HUES6 (cell line): ENCODE data around the gene SESN1.

Experiments
- H3K27ac ChIP-seq: 2 replicates; pipeline ENCODE4 v1.7.0; 2013; ENCODE audit warnings: low read depth, mild to moderate bottlenecking, low read length, inconsistent platforms
- H3K27me3 ChIP-seq: 2 replicates; pipeline ENCODE4 v1.6.1; 2013; ENCODE audit warnings: low read length; ENCODE audit not compliant: control insufficient read depth, insufficient read depth
- H3K36me3 ChIP-seq: 2 replicates; pipeline ENCODE4 v1.6.1; 2013; ENCODE audit warnings: low read length; ENCODE audit not compliant: control insufficient read depth, insufficient read depth
- H3K4me1 ChIP-seq: 2 replicates; pipeline ENCODE4 v1.6.1; 2013; ENCODE audit warnings: low read length; ENCODE audit not compliant: control insufficient read depth, insufficient read depth
- H3K4me3 ChIP-seq: 2 replicates; pipeline ENCODE4 v1.5.1; 2013; ENCODE audit warnings: low read depth, low read length
- H3K9ac ChIP-seq: one replicate; pipeline ENCODE4 v1.6.1; 2013; ENCODE audit warnings: mild to moderate bottlenecking, low read length
- H3K9me3 ChIP-seq: 2 replicates; pipeline ENCODE4 v1.6.1; 2013; ENCODE audit warnings: low read depth, low read length; ENCODE audit not compliant: control insufficient read depth, insufficient read depth

The SESN1 gene

GRCh38 chr6:109059571-109060021, 35.0 kb downstream of the SESN1 start:
- Histone ChIP-seq H3K9ac (no peak overlapping the region), H3K27ac (no peak overlapping the region), H3K9me3 (no peaks in the 10 kb centered on the region), H3K4me3 (no peak overlapping the region), H3K4me1 (peaks cover 6% of the 10 kb centered on the region; the same call in 1 of the 2 replicates), H3K27me3 (no peaks in the 10 kb centered on the region), H3K36me3 (no peaks in the 10 kb centered on the region)

GRCh38 chr6:109059153-109059552, 35.5 kb downstream of the SESN1 start:
- no peak overlapping the region for H3K9ac ChIP-seq
- H3K27me3 ChIP-seq: no peaks in the 10 kb centered on the region
- no peak overlapping the region for H3K27ac ChIP-seq
- no peaks in the 10 kb centered on the region for H3K9me3 ChIP-seq
- no peaks in the 10 kb centered on the region for H3K36me3 ChIP-seq
- H3K4me1 ChIP-seq: peaks cover 6% of the 10 kb centered on the region; the same call in 1 of the 2 replicates
- no peak overlapping the region for H3K4me3 ChIP-seq

DNA sequence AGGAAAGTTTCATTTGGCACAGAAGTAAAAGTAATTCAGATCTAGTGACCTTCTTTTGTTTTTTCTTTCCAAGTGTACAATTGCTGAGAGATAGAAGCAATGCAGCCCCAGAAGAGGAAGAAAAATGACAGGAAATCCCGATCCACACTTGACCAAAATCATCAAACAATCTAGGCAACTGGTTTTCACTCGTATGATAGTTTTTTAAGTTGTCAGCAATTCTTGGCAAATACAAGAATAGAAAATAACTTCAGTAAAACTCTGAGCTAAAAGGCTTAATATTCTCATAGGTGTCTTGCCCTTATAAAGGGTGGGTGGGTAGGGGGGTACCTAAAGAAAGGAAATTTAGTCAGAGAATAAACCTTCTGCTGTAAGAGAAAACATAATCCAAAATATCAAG, 36.0 kb downstream of the SESN1 start:
- Histone ChIP-seq H3K27ac (no peak overlapping the region), H3K4me3 (no peak overlapping the region), H3K36me3 (no peaks in the 10 kb centered on the region), H3K27me3 (no peaks in the 10 kb centered on the region), H3K4me1 (peaks cover 7% of the 10 kb centered on the region), H3K9ac (no peak overlapping the region), H3K9me3 (no peaks in the 10 kb centered on the region)

DNA sequence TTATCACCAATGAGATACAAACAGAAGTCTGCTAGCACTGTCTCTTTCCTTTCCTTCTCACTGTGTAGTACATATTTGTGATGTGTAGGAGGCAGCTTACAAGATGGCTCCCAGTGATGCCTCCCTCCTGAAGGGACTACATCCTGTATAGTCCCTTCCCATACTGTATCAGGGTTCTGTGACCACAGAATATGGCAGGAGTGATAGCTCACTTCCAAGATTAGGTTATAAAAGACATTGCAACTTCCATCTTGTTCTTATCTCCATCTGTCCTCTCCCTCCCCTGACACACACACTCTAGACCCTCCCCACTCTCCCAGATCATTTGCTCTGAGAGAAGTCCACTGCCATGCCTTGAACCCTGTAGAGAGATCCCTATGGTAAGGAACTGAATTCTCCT, 38.0 kb downstream of the SESN1 start:
- no peaks in the 10 kb centered on the region for H3K9me3 ChIP-seq
- no peak overlapping the region for H3K9ac ChIP-seq
- no peak overlapping the region for H3K4me3 ChIP-seq
- peaks cover 15% of the 10 kb centered on the region for H3K4me1 ChIP-seq
- no peaks in the 10 kb centered on the region for H3K36me3 ChIP-seq
- no peak overlapping the region for H3K27ac ChIP-seq
- H3K27me3 ChIP-seq: no peaks in the 10 kb centered on the region

DNA sequence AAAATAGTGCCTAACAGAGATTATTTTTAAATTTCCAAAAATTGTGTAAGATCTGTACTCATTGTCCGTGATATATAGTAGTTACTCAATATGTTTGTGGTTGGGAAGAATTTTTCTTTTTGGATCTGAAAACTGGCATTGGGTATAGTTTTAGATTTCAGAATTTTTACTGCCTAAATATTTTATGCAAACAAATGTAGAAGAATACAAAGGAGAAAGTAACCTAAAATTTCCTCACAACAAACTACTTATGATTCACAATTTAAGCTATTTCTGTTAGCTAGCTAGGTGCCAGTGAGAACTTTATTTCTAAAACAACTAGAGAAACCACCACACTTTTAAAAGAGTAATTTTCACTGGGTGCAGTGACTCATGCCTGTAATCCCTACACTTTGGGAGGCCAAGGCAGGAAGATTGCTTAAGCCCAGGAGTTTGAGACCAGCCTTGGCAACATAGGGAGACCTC, 38.8 kb downstream of the SESN1 start:
- Histone ChIP-seq H3K36me3 (no peaks in the 10 kb centered on the region), H3K27me3 (no peaks in the 10 kb centered on the region), H3K4me3 (no peak overlapping the region), H3K27ac (no peak overlapping the region), H3K9ac (no peak overlapping the region), H3K4me1 (peaks cover 15% of the 10 kb centered on the region), H3K9me3 (no peaks in the 10 kb centered on the region)

DNA sequence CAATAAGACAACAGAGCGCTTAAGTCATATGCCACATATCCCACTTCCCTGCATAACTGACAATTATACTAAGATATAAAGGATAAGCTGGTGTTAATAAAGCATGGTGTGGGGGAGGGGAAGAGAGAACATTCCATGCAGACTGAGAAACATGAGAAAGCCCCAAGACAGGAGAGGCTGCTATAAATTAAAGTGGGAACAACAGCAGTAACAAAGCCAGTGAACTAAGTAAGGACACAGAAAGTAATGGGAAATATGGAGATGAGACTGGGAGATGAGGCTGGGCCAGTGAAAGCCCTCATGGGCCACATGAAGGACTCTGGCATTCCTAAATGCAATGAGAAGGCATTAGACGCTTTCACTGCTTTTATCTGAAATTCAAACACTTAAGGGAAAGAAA, 41.3 kb downstream of the SESN1 start:
- no peak overlapping the region for H3K4me3 ChIP-seq
- peaks cover 8% of the 10 kb centered on the region for H3K4me1 ChIP-seq
- H3K9me3 ChIP-seq: peaks cover 5% of the 10 kb centered on the region; the same call in 1 of the 2 replicates
- H3K36me3 ChIP-seq: no peaks in the 10 kb centered on the region
- H3K27me3 ChIP-seq: no peaks in the 10 kb centered on the region
- no peak overlapping the region for H3K27ac ChIP-seq
- H3K9ac ChIP-seq: no peak overlapping the region

- H3K36me3 ChIP-seq: no peaks in the 10 kb centered on the region
- peaks cover 5% of the 10 kb centered on the region; the same call in 1 of the 2 replicates for H3K9me3 ChIP-seq
- H3K9ac ChIP-seq: no peak overlapping the region
- H3K4me1 ChIP-seq: peaks cover 8% of the 10 kb centered on the region
- H3K4me3 ChIP-seq: no peak overlapping the region
- H3K27ac ChIP-seq: no peak overlapping the region
- no peaks in the 10 kb centered on the region for H3K27me3 ChIP-seq
Measured at GRCh38 chr6:109052852-109053251, 41.8 kb downstream of the SESN1 start.

- Histone ChIP-seq H3K36me3 (no peaks in the 10 kb centered on the region), H3K9me3 (peaks cover 5% of the 10 kb centered on the region; the same call in 1 of the 2 replicates), H3K27ac (no peak overlapping the region), H3K27me3 (no peaks in the 10 kb centered on the region), H3K4me1 (peaks cover 8% of the 10 kb centered on the region), H3K4me3 (no peak overlapping the region), H3K9ac (no peak overlapping the region)
Measured at GRCh38 chr6:109052018-109052651, 42.5 kb downstream of the SESN1 start.

DNA sequence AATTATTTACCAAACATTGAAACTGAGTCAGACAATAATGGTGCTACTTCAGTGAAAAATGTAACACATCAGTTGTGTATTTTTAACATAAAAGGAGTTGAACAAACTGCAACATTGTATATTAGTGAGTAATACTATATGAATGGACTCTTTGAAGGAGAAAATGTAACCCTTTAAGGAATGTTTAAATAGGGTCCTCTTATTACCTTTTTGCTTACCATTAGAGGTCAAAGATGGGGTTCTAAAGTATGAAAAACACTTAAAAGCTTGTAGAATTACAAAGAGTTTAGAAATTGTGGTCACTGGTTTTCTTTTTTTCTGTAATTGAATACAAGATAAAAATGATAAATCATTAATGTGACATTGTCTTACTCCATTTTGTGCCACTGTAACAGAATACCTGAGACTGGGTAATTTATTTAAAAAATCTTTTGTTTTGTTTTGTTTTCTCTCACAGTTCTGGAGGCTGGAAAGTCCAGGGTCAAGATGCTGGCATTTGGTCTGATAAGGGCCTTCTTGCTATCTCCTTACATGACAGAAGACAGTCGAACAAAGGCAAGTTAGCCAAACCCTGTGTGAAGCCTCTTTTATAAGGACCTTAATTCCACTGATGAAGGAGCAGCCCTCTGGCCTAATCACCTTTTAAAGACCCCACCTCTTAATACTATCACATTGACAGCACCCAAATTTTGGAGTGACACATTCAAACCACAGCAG, 43.2 kb downstream of the SESN1 start:
- no peaks in the 10 kb centered on the region for H3K36me3 ChIP-seq
- H3K4me3 ChIP-seq: no peak overlapping the region
- H3K27ac ChIP-seq: no peak overlapping the region
- peaks cover 5% of the 10 kb centered on the region; the same call in 1 of the 2 replicates for H3K9me3 ChIP-seq
- H3K27me3 ChIP-seq: no peaks in the 10 kb centered on the region
- peaks cover 8% of the 10 kb centered on the region for H3K4me1 ChIP-seq
- H3K9ac ChIP-seq: no peak overlapping the region

DNA sequence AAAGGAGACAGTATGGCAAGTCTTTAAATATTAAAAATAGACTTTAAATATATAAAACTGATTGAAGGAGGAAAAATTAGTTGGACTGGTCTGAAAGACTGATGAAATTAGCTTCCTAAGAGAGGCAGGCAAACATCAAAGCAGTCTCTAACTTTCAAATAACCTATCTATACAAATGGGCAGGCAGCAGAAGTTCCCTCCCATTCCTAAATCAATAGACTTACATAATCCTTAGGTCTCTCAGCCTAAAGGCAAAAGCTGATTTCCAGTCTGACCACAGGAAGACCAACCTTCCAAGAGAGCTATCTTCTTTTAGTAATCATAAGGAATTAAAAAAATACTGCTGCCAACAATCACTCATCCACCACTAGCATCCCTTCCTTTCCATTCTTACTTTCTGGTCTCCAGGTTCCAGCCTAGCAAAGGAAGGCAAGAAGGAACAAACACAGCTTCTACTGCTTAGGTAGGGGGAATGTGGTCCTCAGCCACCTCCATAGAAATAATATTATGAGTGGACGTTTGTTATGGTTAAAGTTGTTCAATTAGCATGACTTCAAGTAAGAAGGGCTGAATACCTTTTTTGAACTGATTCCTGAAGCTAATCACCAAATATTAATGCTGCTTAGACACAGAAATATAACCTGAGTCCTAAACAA, 44.1 kb downstream of the SESN1 start:
- H3K27me3 ChIP-seq: no peaks in the 10 kb centered on the region
- no peak overlapping the region for H3K27ac ChIP-seq

GRCh38 chr6:109050012-109050411, 44.6 kb downstream of the SESN1 start:
- H3K9ac ChIP-seq: no peak overlapping the region
- no peak overlapping the region for H3K27ac ChIP-seq
- peaks cover 12% of the 10 kb centered on the region for H3K9me3 ChIP-seq
- H3K4me3 ChIP-seq: no peak overlapping the region
- H3K27me3 ChIP-seq: no peaks in the 10 kb centered on the region
- peaks cover 8% of the 10 kb centered on the region for H3K4me1 ChIP-seq
- H3K36me3 ChIP-seq: no peaks in the 10 kb centered on the region

More for the DNA sequence above, 44.1 kb downstream of the SESN1 start:
- Histone ChIP-seq H3K4me3 (no peak overlapping the region), H3K9me3 (peaks cover 6% of the 10 kb centered on the region), H3K36me3 (no peaks in the 10 kb centered on the region), H3K9ac (no peak overlapping the region), H3K4me1 (peaks cover 8% of the 10 kb centered on the region)
